Panc1 (cell line): ENCODE results near the gene TSHZ2. TPM values are rescaled to one million over a fixed set of nuclear protein-coding genes. Genes with fewer than 3 reads are reported as not detected.

ENCODE experiments used
- ATAC-seq: fragments of 200-7000 bp; cut with Tn5 transposase; 2 replicates; pipeline ENCODE4 v1.9.1; 2020; ENCODE audit warnings: mild to moderate bottlenecking, moderate library complexity
- BruUV-seq: library from RNA; stranded (reverse); fragments of 400-500 nt; replicated peaks from 2 replicates; lab custom pipeline; 2021; lab: Mats Ljungman, UMichigan
- CTCF ChIA-PET: fragments of 300-600 bp; sonication (Branson Sonifier 250); formaldehyde crosslinking; loops from one replicate; lab custom pipeline; 2022; ENCODE audit warnings: antibody characterized with exemption; lab: Charles Lee
- POLR2A ChIA-PET: fragments of 300-600 bp; sonication (Branson Sonifier 250); formaldehyde crosslinking; loops from one replicate; lab custom pipeline; 2022; ENCODE audit warnings: antibody characterized with exemption; lab: Charles Lee
- DNase-seq: peaks from one replicate; pipeline ENCODE4 v3.0.0-alpha.2; 2010; ENCODE audit warnings: low read depth, low spot score
- H3K27ac ChIP-seq: 2 replicates; pipeline ENCODE4 v1.5.1; 2011; ENCODE audit warnings: mild to moderate bottlenecking, low read length, inconsistent platforms
- H3K27me3 ChIP-seq: fragments of 200-500 bp; sonication (Bioruptor generic); 2 replicates; pipeline ENCODE4 v1.6.0; 2014; ENCODE audit warnings: low read length, inconsistent platforms; ENCODE audit not compliant: control insufficient read depth, insufficient read depth
- H3K36me3 ChIP-seq: fragments of 200-500 bp; sonication (Bioruptor generic); 2 replicates; pipeline ENCODE4 v1.5.1; 2014; ENCODE audit warnings: inconsistent platforms, mild to moderate bottlenecking, low read length, moderate library complexity; ENCODE audit not compliant: control insufficient read depth, insufficient read depth
- H3K4me1 ChIP-seq: 2 replicates; pipeline ENCODE4 v1.5.1; 2011; ENCODE audit warnings: inconsistent platforms, mild to moderate bottlenecking, low read length, moderate library complexity; ENCODE audit not compliant: control insufficient read depth, insufficient read depth
- H3K4me3 ChIP-seq, 2 experiments: 2 replicates each; pipeline ENCODE4 v1.5.1; 2011 to 2012; ENCODE audit warnings: low read depth in 2 of 2, low read length in 2 of 2, mild to moderate bottlenecking in 2 of 2, inconsistent platforms in 1 of 2, moderate library complexity in 1 of 2
- H3K9me3 ChIP-seq: fragments of 200-500 bp; sonication (Bioruptor generic); 2 replicates; pipeline ENCODE4 v1.5.1; 2014; ENCODE audit warnings: low read depth, mild to moderate bottlenecking, inconsistent platforms, low read length, moderate library complexity; ENCODE audit not compliant: control insufficient read depth, insufficient read depth
- CTCF ChIP-seq: fragments of 450-650 bp; IDR thresholded peaks from 2 replicates; pipeline ENCODE4 v1.5.1; 2017; ENCODE audit warnings: mild to moderate bottlenecking
- POLR2AphosphoS5 ChIP-seq: IDR thresholded peaks from 2 replicates; pipeline ENCODE4 v1.6.1; 2012; ENCODE audit warnings: mild to moderate bottlenecking, low read depth, low read length, moderate library complexity
- REST ChIP-seq, 2 experiments: IDR thresholded peaks; 2 replicates each; pipeline ENCODE4 v1.6.1; 2011 to 2012; ENCODE audit warnings: low read depth in 2 of 2, control low read depth in 1 of 2, low read length in 1 of 2, mild to moderate bottlenecking in 1 of 2, moderate library complexity in 1 of 2; ENCODE audit not compliant: insufficient read depth in 1 of 2
- SIN3A ChIP-seq: IDR thresholded peaks from 2 replicates; pipeline ENCODE4 v1.6.1; 2012; ENCODE audit warnings: low read depth, mild to moderate bottlenecking, low read length, moderate library complexity, borderline replicate concordance; ENCODE audit not compliant: insufficient read depth
- TCF7L2 ChIP-seq: IDR thresholded peaks from 2 replicates; pipeline ENCODE4 v1.6.1; 2011; ENCODE audit warnings: mild to moderate bottlenecking, low read depth, low read length, inconsistent platforms
- in situ Hi-C: cut with HindIII; loops from 2 replicates; pipeline ENCODE4 v1.10.0; 2016; ENCODE audit warnings: low sequenced_read_pairs, low pct_unique_long_range_greater_than_20kb
- intact Hi-C: fragments of 100-400 bp; cut with micrococcal nuclease; formaldehyde crosslinking; loops from one replicate; pipeline ENCODE4 v1.10.0; 2022; ENCODE audit not compliant: unreplicated experiment
- total RNA-seq: library from RNA; stranded (reverse); gene quantifications from one replicate; pipeline ENCODE4 v1.2.1, GENCODE V29; 2021; ENCODE audit not compliant: unreplicated experiment

Gene TSHZ2
- total RNA-seq, 1 experiment from 2014 or later: 0.36 TPM

GRCh38 chr20:52996658-52997057, 24.5 kb downstream of the TSHZ2 start:
- Histone ChIP-seq H3K27ac (no peak overlapping the region), H3K4me1 (no peaks in the 10 kb centered on the region; the same call in 1 of the 2 replicates), H3K36me3 (no peaks in the 10 kb centered on the region), H3K9me3 (no peaks in the 10 kb centered on the region), H3K4me3 (no peak overlapping the region), H3K27me3 (peaks cover 3% of the 10 kb centered on the region; the same call in 1 of the 2 replicates)
- DNase-seq (no peak), ATAC-seq (no peak)
- BruUV-seq: no TSS peak
- intact Hi-C loops (no loop called here), in situ Hi-C loops (no loop called here)
- ChIA-PET POLR2A (no interaction called here), CTCF (no interaction called here)
- no peak for TF ChIP-seq CTCF
- TF ChIP-seq POLR2AphosphoS5: no peak
- TF ChIP-seq TCF7L2: no peak
- no peak for TF ChIP-seq REST (IDR thresholded peaks at IDR 0.05; ENCODE audit: insufficient read depth in 1 of 2, low read depth in 2 of 2, low read length in 1 of 2)
- TF ChIP-seq SIN3A: no peak

GRCh38 chr20:52998268-52998667, 26.1 kb downstream of the TSHZ2 start:
- intact Hi-C loops (no loop called here), in situ Hi-C loops (no loop called here)
- H3K36me3 ChIP-seq: no peaks in the 10 kb centered on the region
- TF ChIP-seq SIN3A (no peak), CTCF (no peak), POLR2AphosphoS5 (no peak), REST (IDR thresholded peaks at IDR 0.05; ENCODE audit: insufficient read depth in 1 of 2, low read depth in 2 of 2, low read length in 1 of 2) (no peak), TCF7L2 (no peak)
- H3K27me3 ChIP-seq: no peaks in the 10 kb centered on the region
- no TSS peak for BruUV-seq
- H3K4me3 ChIP-seq: no peak overlapping the region
- H3K4me1 ChIP-seq: no peaks in the 10 kb centered on the region
- ATAC-seq (no peak), DNase-seq (no peak)
- H3K9me3 ChIP-seq: no peaks in the 10 kb centered on the region
- POLR2A ChIA-PET: no interaction called here
- H3K27ac ChIP-seq: no peak overlapping the region
- CTCF ChIA-PET: no interaction called here
